T-helper 9 cell (primary cell): ENCODE data around the gene RING1.

ENCODE experiments used
- DNase-seq: peaks from one replicate; pipeline ENCODE4 v3.0.0-alpha.2; 2020

RING1 gene

DNA sequence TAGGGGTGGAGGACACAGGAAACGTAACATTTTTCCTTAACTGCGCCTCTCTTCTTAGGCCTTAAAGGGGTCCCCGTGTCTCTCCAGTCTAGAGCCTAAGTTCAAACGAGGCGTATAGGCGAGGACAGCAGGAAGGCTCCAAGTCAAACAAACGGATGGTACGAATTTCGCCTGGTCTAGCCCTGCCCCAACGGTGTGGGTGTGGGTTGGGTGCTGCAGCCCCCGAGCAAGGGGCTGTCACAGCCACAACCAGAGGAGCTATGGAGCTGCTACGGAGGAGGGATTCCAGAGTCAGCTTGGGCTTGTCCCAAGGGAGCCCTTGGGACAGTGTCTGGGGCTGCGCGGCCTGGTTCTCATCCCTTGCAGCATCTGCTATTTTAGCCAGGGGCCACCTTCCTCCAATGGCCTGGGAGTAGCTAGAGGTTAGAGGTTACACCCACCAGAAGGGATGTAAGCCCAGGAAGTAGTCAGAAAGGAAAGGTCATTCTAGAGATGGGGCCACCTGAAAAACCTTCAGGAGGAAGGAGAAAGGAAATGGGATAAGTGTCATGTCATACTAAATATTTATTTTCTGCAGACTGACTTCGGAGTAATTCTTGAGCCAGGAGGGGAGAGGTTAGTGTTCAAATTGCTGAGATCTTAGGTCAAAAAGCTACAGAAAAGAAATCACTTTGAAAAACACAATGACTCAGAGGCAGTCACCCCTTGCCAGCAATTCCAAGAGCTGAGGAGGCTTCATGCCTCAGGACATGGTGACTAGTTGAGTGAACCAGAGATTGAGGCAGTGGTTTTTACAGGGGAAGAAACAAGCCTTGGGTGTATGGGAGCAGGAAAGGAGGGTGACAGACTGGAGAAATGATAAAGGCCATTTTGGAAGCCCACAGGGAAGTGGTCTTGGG lies 41.7 kb downstream of the RING1 start:
- no peak for DNase-seq

DNA sequence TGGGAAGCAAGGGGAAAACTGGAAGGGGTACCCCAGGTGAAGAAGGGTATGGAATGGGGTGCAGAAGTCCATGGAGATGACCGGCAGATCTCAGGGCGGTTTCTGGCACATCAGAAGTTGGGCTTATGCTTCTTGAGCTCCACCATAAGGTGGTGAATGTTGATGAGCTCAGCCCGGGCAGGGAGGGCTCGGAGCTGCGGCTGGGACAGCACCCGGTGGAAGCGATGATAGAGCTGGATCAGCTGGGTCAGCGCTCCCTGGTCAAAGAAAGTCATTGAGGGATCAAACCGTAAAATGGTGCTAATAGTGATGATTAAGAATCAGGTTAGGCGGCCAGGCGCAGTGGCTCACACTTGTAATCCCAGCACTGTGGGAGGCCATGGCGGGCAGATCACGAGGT lies 42.4 kb downstream of the RING1 start:
- no peak for DNase-seq

DNA sequence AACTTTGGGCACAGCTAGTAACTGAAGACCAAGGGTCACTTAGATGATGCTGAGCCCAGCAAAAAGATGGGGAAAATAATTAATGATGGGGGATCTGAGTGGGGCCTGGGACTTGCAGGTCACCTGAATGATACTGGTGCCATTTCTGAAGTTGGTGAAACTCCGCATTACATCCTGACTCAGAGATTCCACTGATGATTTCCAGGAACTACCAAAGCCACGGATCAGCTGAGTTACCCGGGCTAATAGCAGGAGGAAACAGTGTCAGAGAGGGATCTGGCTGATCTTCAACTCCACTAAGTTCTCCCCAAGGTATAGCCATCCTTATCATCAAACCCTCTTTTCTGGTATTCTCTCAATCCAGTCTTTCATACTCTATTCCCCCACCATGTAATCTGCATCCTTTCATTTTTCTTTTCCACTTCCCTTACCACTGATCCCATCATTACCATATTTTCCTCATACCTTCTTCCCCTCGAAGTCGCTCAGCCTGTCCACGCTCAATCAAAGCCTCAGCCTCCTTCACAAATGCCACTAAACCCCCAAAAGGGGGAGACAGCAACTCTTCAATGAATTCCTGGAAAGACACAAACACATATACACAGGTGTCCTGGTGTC lies 43.2 kb downstream of the RING1 start:
- DNase-seq: no peak

DNA sequence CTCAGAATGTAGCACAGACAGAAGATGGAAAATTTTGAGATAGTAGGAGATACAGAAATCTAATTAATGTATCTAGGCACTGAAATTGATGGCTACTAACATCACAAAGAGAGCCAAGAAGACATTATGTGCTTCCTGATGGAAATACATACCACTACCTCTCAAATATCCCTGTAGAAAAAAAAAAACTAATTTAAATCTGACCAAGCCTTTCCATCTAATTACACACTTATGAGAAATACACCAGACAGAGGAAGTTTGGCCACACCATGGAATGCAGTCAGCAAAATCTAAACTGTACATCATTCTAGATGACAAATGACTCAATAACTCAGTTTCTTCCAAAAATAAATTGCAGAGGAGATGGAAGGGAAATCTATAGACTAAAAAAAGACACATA lies 44.5 kb downstream of the RING1 start:
- no peak for DNase-seq

DNA sequence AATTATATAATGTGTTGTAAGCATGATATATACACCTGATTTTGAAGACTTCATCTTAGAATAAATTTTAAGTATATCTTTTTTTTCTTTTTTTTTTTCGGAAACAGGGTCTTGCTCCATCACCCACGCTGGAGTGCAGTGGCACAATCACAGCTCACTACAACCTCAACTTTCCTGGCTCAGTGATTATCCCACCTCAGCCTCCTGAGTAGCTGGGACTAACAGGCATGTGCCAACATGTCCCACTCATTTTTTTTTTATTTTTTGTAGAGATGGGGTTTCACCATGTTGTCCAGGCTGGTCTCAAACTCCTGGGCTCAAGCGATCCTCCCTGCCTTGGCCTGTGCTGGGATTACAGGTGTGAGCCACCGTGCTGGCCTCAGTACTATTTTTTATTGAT lies 46.3 kb downstream of the RING1 start:
- DNase-seq: no peak

DNA sequence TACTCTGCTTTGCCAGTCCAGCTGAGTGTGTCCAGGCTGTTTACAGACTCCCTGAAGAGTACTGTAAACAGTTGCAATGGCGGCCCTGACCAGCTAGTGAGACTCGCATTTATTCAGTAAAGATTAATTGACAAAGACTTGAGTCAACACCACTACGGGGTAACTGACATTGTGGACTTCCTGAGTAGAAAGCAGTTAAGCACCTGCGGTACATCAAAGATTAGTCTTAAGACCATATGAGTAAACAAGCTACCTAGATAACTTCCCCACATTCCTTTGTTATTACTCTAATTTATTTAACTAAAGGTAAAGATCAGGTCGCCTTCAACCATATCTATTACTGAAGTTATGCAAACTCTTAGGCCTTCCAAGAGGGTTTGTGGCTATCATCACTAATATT lies 50.7 kb downstream of the RING1 start:
- DNase-seq: no peak
